Fibroblast of the aortic adventitia (primary cell): Measurements from ENCODE around the gene CDKN2D. TPM values are rescaled to one million over a fixed set of nuclear protein-coding genes. Genes with fewer than 3 reads are reported as not detected.
"Not testable (repeated sequence)": the region's sequence is repeated elsewhere in the genome, so short reads cannot be mapped to it uniquely, and the experiment has no call there.

Source experiments
- DNase-seq: peaks from one replicate; pipeline ENCODE4 v3.0.0-alpha.2; 2010; ENCODE audit warnings: low read depth
- H3K4me3 ChIP-seq: 2 replicates; pipeline ENCODE4 v1.5.1; 2011; ENCODE audit warnings: low read depth, mild to moderate bottlenecking, control low read depth, low read length, moderate library complexity
- CTCF ChIP-seq: IDR thresholded peaks from 2 replicates; pipeline ENCODE4 v1.5.1; 2011; ENCODE audit warnings: mild to moderate bottlenecking, low read length, control low read depth, inconsistent platforms; ENCODE audit not compliant: insufficient read depth
- total RNA-seq: library from RNA; depleted of rRNA; stranded (reverse); fragments of >200 nt; gene quantifications from 2 replicates; pipeline ENCODE4 v1.2.3, GENCODE V29; 2012; ENCODE audit warnings: low replicate concordance

Gene CDKN2D
- total RNA-seq, 1 donor, result 9.2 TPM

- TF ChIP-seq CTCF, result peak; percentile 29
- DNase-seq, result peak; percentile 42
- no peak overlapping the region for H3K4me3 ChIP-seq
Measured at GRCh38 chr19:10551698-10552301, 17.0 kb downstream of the CDKN2D start.

GRCh38 chr19:10551006-10551405 lies 17.8 kb downstream of the CDKN2D start:
- not testable (repeated sequence) for H3K4me3 ChIP-seq, DNase-seq

GRCh38 chr19:10550336-10550735 lies 18.4 kb downstream of the CDKN2D start:
- DNase-seq, result no peak
- no peak overlapping the region for H3K4me3 ChIP-seq
- no peak for TF ChIP-seq CTCF

- no peak for TF ChIP-seq CTCF
- no peak overlapping the region for H3K4me3 ChIP-seq
- DNase-seq, result no peak
Measured at GRCh38 chr19:10549733-10550132, 19.0 kb downstream of the CDKN2D start.

- no peak for TF ChIP-seq CTCF
- no peak overlapping the region for H3K4me3 ChIP-seq
- no peak for DNase-seq
Measured at GRCh38 chr19:10548746-10549276, 20.0 kb downstream of the CDKN2D start.

- DNase-seq, result no peak
- no peak for TF ChIP-seq CTCF
- H3K4me3 ChIP-seq, result no peak overlapping the region
Measured at GRCh38 chr19:10546817-10547216, 22.0 kb downstream of the CDKN2D start.

- TF ChIP-seq CTCF, result no peak
- DNase-seq, result no peak
- peak overlapping the region; percentile 81 for H3K4me3 ChIP-seq
Measured at GRCh38 chr19:10544753-10545251, 24.0 kb downstream of the CDKN2D start.
